Measurements from ENCODE around the gene RFTN1. TPM values are rescaled to one million over a fixed set of nuclear protein-coding genes. Genes with fewer than 3 reads are reported as not detected.

Gene RFTN1
- total RNA-seq, 1 experiment from 2014 or later: 0.90 TPM

DNA sequence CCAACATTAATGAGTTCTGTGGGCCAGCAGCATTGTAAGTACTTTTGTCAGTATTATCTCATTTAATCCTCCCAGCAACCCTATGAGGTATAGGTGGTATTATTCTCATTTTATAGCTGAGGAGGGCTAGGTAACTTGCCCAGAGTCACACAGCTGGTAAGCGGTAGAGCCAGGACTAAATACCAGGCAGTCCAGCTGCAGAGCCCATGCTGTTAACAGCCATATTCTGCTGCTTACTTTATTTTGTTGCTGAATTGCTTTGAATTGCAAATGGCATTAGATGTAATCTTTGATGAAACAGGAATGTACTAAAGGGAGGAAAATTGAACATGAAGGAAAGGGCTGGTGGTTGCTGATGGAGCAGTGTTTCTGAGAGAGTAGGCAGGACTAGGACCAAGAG is 228.9 kb downstream of the RFTN1 start:
- H3K36me3 ChIP-seq (replicated peaks; ENCODE audit: control insufficient read depth, insufficient read depth, low read length): peaks cover 3% of the 10 kb centered on the region
- no peaks in the 10 kb centered on the region for H3K27me3 ChIP-seq (ENCODE audit: control insufficient read depth, insufficient read depth, low read length)
- no peak overlapping the region for H3K4me3 ChIP-seq (ENCODE audit: insufficient read depth, low read depth, low read length)
- DNase-seq: no peak

DNA sequence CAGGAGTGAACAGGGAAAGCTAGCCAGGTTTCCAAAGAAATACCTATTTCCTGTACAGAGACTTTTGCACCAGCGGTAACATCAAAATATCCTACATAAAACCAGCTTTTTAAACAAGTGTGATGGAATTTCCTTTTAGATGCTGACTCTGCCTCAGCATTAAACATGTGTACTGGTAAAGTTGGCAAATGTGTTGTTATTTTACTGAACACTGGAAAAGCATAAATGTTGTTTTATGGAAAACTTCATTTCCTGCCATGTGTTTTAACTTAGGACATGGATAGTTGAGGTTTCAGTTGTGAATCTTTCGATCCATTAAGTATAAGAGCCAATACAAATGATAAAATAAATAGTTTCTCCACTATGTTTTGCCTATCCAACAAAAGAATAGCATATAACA is 232.8 kb downstream of the RFTN1 start:
- no peak overlapping the region for H3K4me3 ChIP-seq (ENCODE audit: insufficient read depth, low read depth, low read length)
- H3K36me3 ChIP-seq (replicated peaks; ENCODE audit: control insufficient read depth, insufficient read depth, low read length): peaks cover 7% of the 10 kb centered on the region
- H3K27me3 ChIP-seq (ENCODE audit: control insufficient read depth, insufficient read depth, low read length): no peaks in the 10 kb centered on the region
- no peak for DNase-seq

DNA sequence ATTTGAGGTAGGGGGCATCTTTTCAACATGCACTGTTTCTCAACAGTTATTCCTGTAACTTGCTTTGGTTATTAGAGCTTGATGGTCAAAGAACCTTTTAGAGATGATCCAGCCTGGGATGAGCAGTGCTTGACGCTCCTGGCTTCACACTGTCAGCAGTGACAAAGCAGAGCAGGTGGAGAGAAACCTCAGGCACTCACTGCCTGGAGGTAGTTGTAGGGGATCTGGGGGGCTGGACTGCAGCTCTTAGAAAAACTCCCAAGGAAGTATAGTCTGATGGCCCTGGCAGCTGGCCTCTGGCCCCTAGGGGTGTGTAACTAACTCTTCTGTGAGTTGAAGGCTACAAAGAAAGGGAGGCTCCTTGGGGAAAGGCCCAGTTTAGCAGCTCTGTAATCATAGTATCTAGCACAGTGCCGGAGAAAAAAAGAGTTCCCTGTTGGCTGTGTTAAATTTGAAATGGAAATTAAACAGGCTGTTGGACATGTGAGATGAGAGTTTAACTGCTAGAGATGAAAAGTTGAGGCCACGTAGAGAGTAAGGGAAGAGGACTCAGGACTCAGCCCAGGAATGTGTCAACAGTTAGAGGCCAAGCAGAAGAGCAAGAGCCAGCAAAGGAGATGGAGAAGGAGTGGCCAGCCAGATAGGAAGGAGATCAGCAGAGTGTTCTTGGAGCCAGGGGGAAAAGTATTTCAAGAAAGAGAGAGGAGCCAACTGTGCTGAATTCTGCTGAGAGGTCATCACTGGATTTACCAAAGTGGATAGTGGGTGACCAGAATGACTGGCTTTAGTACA is 234.3 kb downstream of the RFTN1 start:
- Histone ChIP-seq H3K27me3 (ENCODE audit: control insufficient read depth, insufficient read depth, low read length) (no peaks in the 10 kb centered on the region), H3K36me3 (replicated peaks; ENCODE audit: control insufficient read depth, insufficient read depth, low read length) (peaks cover 9% of the 10 kb centered on the region), H3K4me3 (ENCODE audit: insufficient read depth, low read depth, low read length) (no peak overlapping the region)
- no peak for DNase-seq

DNA sequence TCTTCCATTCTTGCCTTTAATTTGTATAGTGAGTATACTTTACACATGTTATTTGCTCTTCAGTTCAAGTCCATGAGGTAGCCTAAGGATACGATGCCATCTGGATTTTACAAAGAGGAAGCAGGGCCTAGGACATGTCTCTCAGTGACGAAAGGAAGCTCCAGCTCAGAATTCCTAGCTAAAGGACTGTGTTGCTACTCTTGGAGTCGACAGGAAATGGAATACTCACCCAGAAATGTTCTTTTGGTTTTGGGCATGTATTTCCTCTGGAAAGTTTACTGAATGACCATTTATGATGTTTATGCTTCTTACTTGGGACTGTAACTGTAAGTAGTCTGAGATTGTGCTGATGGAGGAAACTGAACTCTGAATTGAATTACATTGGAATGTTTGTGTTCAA is 236.0 kb downstream of the RFTN1 start:
- DNase-seq: no peak
- no peak overlapping the region for H3K4me3 ChIP-seq (ENCODE audit: insufficient read depth, low read depth, low read length)
- peaks cover 8% of the 10 kb centered on the region for H3K36me3 ChIP-seq (replicated peaks; ENCODE audit: control insufficient read depth, insufficient read depth, low read length)
- no peaks in the 10 kb centered on the region for H3K27me3 ChIP-seq (ENCODE audit: control insufficient read depth, insufficient read depth, low read length)

DNA sequence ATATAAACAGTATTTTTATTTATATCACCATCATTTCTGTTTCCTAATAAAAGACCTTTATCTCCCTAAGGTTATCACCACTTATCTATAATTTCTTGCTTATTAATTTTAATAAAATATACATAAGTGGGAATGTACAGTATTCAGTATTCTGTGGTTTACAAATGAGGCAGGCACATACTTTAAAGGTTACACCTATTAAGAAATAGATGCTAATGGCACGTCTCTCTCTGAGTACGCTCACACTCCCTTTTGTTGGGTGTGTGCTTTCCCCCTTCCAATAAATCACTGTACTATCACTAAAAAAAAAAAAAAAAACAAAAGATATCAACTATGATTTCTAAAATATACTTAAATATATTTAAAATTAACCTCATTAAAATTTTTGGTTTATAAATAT is 239.6 kb downstream of the RFTN1 start:
- DNase-seq: no peak
- no peak overlapping the region for H3K4me3 ChIP-seq (ENCODE audit: insufficient read depth, low read depth, low read length)
- no peaks in the 10 kb centered on the region for H3K27me3 ChIP-seq (ENCODE audit: control insufficient read depth, insufficient read depth, low read length)
- H3K36me3 ChIP-seq (replicated peaks; ENCODE audit: control insufficient read depth, insufficient read depth, low read length): peaks cover 7% of the 10 kb centered on the region

DNA sequence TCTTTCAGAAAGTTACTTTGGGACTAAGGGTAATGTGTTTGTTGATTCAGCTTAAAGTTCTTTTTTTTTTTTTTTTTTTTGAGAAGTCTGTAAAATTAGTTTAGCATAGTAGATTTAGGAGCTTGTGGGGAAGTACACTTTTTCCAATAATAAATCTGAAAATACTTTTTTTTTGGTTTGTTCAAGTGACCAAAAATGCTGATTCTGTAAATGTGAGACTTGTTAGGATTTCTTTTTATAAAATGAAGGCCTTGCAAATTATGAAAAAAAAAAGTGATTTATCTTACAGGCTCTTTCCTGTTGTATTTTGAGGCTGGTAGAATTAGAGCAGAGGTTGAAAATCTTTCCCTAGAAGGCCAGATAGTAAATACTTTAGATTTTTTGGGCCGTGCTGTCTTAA is 240.9 kb downstream of the RFTN1 start:
- H3K4me3 ChIP-seq (ENCODE audit: insufficient read depth, low read depth, low read length): no peak overlapping the region
- peaks cover 5% of the 10 kb centered on the region for H3K36me3 ChIP-seq (replicated peaks; ENCODE audit: control insufficient read depth, insufficient read depth, low read length)
- DNase-seq: no peak
- no peaks in the 10 kb centered on the region for H3K27me3 ChIP-seq (ENCODE audit: control insufficient read depth, insufficient read depth, low read length)

DNA sequence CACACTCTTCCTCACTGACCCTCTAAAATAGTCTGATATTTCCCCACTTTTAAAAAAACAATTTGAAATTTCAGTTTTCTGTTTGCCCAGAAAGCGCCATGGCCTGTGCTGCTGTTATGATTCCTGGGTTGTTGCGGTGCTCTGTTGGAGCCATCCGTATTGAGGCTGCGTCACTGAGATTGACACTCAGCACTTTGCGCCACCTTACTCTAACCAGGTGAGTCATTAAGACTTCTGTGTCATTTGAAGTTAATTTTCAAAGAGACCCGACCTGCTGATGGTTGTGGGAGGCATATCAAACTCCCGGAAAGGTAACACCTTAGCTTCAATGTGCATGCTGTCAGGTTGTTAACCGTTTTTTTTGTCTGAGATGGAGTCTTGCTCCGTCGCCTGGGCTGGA is 242.6 kb downstream of the RFTN1 start:
- no peaks in the 10 kb centered on the region for H3K27me3 ChIP-seq (ENCODE audit: control insufficient read depth, insufficient read depth, low read length)
- H3K36me3 ChIP-seq (replicated peaks; ENCODE audit: control insufficient read depth, insufficient read depth, low read length): peaks cover 2% of the 10 kb centered on the region
- DNase-seq: no peak
- H3K4me3 ChIP-seq (ENCODE audit: insufficient read depth, low read depth, low read length): no peak overlapping the region

DNA sequence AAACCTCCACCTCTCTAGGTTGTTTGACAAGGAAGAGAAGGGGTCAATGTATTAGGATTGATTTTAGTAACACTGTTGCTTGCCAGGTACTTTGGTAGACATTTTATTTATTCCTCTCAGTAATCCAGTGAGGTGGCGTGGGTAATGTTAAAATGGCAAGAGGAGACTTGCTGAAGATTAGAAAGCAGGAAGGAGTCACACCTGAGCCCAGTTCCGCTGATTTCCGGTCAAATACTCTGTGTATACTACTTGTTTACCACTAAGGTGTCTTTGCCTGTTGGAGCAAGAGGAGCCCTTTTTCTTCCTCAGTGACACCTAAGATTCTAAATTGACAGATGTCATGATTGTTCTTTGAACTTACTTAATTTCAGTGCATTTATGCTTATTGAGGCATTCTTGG is 246.8 kb downstream of the RFTN1 start:
- Histone ChIP-seq H3K27me3 (ENCODE audit: control insufficient read depth, insufficient read depth, low read length) (no peaks in the 10 kb centered on the region), H3K36me3 (replicated peaks; ENCODE audit: control insufficient read depth, insufficient read depth, low read length) (no peaks in the 10 kb centered on the region; the same call in 1 of the 2 replicates), H3K4me3 (ENCODE audit: insufficient read depth, low read depth, low read length) (no peak overlapping the region)
- DNase-seq: no peak

Other genes starting within 250 kb of the RFTN1 start
- gene DPH3, start 248.8 kb downstream of the RFTN1 start, total RNA-seq (2014; rRNA removed; shearing (Covaris generic)): 9.7 and 15.0 TPM in 2 replicates
- 28.4 and 29.0 TPM in 2 replicates for gene OXNAD1, start 248.5 kb downstream of the RFTN1 start, total RNA-seq (2014; rRNA removed; shearing (Covaris generic))
- 1.4 and 2.4 TPM in 2 replicates for gene DAZL, start 91.7 kb upstream of the RFTN1 start, total RNA-seq (2014; rRNA removed; shearing (Covaris generic))